Activated naive CD4-positive, alpha-beta T cell treated with anti-CD3 and anti-CD28 coated beads, Interleukin-2, amount 50 U/mL, for 16 hours (primary cell): ENCODE data around the gene SDE2.
"Not testable (repeated sequence)": the region's sequence is repeated elsewhere in the genome, so short reads cannot be mapped to it uniquely, and the experiment has no call there.

ENCODE experiments used
- DNase-seq: peaks from one replicate; pipeline ENCODE4 v3.0.0-alpha.2; 2020

The SDE2 gene

DNA sequence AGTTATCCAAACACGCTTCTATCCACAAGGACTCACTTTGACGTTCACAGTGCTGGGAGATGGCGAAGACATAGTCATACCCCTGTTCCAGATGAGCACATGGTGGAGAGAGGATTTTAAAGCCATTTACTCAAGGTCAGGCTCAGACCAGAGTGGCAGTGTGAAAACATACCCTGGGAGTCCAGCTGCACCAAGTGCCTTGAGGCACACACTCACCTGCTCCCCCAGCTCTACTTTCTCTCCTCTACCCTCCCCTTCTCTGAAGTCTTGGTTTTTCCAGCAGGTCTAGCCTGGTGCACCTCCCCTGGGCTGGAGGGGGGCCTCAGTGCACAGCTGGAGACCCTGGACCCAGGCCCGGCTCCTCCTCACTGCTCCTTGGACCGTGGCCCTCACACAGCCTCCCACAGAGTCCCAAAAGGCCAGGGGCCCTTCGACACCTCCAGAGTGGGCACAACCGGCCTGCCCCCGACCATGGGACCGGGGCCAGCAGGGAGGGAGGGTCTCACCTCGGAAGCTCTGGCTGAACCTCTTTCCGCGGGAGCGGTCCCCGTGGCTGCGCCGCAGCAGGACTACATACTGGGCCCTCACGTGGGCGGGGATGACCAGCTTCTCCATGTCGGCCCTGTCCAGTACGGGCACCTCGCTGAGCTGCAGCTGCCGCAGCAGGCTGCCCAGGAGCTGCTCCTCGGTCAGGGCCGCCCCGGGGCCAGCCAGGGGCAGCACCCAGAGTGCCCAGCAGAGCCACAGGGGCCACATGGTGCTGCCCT, 58.6 kb downstream of the SDE2 start:
- no peak for DNase-seq

DNA sequence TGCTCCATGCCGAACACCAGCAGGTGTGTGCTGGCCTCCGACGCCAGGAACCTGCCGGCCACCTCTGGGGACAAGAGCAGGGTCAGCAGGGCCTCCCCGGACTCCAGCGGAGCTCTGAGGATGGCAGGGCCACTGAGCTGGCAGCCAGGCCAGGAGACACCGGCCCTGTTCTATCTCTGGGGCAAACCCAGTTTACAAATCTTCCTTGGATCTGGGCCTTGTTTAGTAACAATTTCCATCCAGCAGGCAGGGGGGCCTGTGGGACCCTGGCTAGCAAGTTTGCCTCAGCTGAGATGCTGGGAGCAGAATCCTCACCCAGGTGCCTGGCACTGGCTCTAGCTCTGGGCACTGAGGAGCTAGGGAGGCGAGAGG, 59.2 kb downstream of the SDE2 start:
- not testable (repeated sequence) for DNase-seq

DNA sequence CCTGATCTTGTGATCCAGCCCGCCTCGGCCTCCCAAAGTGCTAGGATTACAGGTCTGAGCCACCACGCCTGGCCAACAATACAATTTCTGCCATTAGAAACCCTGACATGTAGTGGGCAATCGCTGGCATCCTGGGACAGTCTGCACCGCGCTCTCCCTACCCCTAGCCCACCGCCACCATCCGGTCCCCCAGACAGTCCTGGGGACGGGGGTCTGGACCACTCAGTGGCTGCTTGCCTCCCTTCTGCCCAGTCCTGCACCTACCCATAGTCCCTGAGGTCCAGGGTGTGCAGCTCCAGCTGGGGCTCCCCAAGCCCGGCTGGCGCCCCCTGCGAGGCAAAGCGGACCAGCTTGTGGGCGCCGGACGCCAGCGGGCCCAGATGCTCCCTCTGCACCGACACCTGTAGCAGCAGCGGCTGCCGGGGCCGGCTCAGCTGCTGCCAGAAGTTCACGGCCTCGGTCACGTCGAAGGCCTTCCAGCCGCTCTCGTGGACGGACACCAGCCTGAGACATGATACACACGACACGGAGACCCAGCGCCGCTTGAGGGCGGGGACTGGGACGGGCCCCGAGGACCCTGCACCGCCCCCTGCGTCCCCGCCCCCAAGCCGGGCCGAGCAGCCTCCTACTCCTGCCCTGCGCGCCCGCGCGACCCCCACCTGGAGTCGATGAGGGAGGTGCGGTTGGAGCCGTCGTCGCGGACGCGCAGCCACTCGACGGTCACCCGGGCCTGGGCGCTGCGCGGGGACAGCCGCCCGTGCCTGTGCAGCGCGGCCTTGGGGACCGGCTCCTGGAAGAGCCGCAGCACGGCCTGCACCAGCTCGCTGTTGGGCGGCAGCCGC, 59.8 kb downstream of the SDE2 start:
- not testable (repeated sequence) for DNase-seq

DNA sequence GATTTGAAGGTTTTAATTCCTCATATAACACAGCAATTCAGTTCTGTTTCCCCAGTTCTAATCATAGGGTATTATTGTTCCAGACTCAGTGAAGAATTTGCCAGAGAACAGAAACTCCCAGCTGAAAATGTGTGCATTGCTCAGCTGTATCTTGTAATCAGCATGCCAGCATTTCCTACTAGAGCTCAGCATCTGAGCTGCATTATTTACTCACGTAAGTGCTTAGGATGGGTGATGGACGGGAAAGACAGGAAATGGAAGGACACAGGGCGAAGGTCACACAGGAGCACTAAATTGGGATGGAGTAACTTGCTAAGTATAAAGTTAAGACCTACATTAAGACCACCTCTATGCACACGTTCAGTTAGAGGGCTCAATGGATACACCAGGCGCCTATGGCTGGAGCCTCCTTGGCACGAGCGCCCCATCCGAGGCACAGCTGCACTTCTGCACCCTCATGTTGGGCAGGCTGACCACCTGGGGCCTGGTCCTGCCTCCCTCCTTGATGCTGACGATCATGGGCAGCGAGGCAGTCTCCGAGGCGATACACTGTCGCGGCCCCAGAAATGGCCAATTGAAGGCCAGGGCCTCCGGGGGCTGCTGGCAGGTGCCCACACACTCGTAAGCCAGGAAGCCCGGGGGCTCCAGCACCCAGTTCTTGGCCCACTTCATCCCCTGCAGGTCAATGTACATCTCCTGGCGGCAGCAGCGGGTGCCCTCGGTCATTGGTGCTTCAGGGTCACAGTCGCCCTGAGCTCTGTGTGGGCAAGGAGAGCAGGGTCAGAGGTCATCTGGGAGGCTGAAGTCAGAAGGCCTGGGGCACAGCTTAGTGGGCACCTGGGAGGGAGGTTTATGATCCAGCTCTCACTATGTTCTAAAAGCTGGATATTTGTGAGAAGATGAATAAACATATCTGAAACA, 61.8 kb downstream of the SDE2 start:
- DNase-seq: no peak

DNA sequence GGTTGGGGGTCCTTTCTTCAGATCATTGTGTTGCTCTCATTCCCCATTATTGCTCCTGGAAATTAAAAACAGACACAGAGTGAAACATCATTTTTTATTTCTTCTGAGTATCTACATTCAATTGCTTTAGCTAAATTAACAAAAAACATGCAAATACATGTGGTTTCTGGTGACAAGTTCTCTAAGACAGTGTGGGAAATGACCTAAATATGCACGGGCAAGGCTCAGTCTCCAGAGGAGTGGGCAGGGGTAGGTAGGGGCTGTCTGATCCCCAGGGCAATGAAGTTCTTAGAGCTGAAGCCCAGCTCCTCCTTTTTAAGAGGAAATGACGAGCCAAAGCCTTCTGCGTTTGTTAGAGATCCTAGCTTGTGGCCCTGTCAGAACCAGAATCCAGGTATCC, 62.6 kb downstream of the SDE2 start:
- DNase-seq: no peak

DNA sequence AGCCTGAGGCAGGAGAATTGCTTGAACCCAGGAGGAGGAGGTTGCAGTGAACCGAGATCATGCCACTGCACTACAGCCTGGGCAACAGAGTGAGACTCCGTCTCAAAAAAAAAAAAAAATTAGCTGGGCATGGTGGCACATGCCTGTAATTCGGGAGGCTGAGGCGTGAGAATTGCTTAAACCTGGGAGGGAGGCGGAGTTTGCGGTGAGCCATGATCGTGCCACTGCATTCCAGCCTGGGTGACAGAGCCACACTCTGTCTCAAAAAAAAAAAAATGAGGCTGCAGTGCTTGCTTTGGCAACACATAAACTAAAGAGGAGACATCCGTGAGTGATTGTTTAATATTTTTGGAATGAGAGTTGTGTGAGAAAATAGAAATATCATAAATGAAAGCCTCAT, 63.1 kb downstream of the SDE2 start:
- DNase-seq: not testable (repeated sequence)

DNA sequence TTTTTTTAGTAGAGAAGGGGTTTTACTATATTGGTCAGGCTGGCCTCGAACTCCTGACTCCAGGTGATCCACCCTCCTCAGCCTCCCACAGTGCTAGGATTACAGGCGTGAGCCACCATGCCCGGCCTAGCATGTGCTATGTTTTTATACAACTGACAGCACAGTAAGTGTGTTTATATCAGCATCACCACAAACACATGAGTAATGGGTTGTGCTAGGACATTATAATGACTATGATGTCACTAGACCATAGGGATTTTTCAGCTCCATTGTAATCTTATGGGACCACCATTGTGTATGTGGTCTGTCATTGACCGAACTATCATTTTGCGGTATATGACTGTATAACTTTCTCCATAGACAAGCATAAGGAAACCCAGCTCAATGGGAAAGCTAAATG, 64.4 kb downstream of the SDE2 start:
- no peak for DNase-seq

DNA sequence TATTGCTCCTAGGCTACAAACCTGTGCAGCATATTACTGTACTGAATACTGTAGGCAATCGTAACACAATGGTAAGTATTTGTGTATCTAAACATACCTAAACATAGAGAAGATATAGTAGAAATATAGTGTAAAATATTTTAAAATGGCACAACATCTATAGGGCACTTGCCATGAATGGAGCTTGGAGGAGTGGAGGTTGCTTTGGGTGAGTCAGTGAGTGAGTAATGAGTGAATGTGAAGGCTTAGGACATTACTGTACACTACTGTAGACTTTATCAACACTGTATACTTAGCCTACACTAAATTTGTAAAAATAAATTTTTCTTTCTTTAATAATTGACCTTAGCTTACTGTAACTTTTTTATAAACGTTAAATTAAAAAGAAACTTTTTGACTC, 66.1 kb downstream of the SDE2 start:
- no peak for DNase-seq
